ENCODE measurements around the gene MGRN1.

The MGRN1 gene

GRCh38 chr16:4593086-4593485 is 31.5 kb upstream of the MGRN1 start:
- H3K4me3 ChIP-seq (replicated peaks; ENCODE audit: insufficient read depth, low read length) = no peak overlapping the region
- DNase-seq (ENCODE audit: low read depth in 1 of 2, low spot score in 1 of 2) = no peak
- TF ChIP-seq, protein P1, sequence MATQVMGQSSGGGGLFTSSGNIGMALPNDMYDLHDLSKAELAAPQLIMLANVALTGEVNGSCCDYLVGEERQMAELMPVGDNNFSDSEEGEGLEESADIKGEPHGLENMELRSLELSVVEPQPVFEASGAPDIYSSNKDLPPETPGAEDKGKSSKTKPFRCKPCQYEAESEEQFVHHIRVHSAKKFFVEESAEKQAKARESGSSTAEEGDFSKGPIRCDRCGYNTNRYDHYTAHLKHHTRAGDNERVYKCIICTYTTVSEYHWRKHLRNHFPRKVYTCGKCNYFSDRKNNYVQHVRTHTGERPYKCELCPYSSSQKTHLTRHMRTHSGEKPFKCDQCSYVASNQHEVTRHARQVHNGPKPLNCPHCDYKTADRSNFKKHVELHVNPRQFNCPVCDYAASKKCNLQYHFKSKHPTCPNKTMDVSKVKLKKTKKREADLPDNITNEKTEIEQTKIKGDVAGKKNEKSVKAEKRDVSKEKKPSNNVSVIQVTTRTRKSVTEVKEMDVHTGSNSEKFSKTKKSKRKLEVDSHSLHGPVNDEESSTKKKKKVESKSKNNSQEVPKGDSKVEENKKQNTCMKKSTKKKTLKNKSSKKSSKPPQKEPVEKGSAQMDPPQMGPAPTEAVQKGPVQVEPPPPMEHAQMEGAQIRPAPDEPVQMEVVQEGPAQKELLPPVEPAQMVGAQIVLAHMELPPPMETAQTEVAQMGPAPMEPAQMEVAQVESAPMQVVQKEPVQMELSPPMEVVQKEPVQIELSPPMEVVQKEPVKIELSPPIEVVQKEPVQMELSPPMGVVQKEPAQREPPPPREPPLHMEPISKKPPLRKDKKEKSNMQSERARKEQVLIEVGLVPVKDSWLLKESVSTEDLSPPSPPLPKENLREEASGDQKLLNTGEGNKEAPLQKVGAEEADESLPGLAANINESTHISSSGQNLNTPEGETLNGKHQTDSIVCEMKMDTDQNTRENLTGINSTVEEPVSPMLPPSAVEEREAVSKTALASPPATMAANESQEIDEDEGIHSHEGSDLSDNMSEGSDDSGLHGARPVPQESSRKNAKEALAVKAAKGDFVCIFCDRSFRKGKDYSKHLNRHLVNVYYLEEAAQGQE (IDR thresholded peaks at IDR 0.05; ENCODE audit: insufficient replicate concordance, low read depth) = no peak
- TF ChIP-seq, protein P2, sequence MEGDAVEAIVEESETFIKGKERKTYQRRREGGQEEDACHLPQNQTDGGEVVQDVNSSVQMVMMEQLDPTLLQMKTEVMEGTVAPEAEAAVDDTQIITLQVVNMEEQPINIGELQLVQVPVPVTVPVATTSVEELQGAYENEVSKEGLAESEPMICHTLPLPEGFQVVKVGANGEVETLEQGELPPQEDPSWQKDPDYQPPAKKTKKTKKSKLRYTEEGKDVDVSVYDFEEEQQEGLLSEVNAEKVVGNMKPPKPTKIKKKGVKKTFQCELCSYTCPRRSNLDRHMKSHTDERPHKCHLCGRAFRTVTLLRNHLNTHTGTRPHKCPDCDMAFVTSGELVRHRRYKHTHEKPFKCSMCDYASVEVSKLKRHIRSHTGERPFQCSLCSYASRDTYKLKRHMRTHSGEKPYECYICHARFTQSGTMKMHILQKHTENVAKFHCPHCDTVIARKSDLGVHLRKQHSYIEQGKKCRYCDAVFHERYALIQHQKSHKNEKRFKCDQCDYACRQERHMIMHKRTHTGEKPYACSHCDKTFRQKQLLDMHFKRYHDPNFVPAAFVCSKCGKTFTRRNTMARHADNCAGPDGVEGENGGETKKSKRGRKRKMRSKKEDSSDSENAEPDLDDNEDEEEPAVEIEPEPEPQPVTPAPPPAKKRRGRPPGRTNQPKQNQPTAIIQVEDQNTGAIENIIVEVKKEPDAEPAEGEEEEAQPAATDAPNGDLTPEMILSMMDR (IDR thresholded peaks at IDR 0.05; ENCODE audit: insufficient read depth, low read length) = no peak
- TF ChIP-seq GABPA (IDR thresholded peaks at IDR 0.05; ENCODE audit: low read depth) = no peak
- TF ChIP-seq POLR2AphosphoS5 (IDR thresholded peaks at IDR 0.05; ENCODE audit: low read depth) = no peak
- TF ChIP-seq SPI1 (IDR thresholded peaks at IDR 0.05; ENCODE audit: borderline replicate concordance, low read depth) = no peak
- H3K27ac ChIP-seq (replicated peaks) = no peak overlapping the region
- no peaks in the 10 kb centered on the region for H3K27me3 ChIP-seq (ENCODE audit: insufficient read depth, poor library complexity, severe bottlenecking)

GRCh38 chr16:4594433-4595410 is 29.9 kb upstream of the MGRN1 start:
- no peak for DNase-seq (ENCODE audit: low read depth in 1 of 2, low spot score in 1 of 2)
- H3K4me3 ChIP-seq (replicated peaks; ENCODE audit: insufficient read depth, low read length) = no peak overlapping the region
- no peaks in the 10 kb centered on the region for H3K27me3 ChIP-seq (ENCODE audit: insufficient read depth, poor library complexity, severe bottlenecking)
- TF ChIP-seq GABPA (IDR thresholded peaks at IDR 0.05; ENCODE audit: low read depth) (no peak), SPI1 (IDR thresholded peaks at IDR 0.05; ENCODE audit: borderline replicate concordance, low read depth) (no peak), POLR2AphosphoS5 (IDR thresholded peaks at IDR 0.05; ENCODE audit: low read depth) (no peak)
- TF ChIP-seq, protein P1 (IDR thresholded peaks at IDR 0.05; ENCODE audit: insufficient replicate concordance, low read depth) = no peak
- TF ChIP-seq, protein P2 (IDR thresholded peaks at IDR 0.05; ENCODE audit: insufficient read depth, low read length) = no peak
- H3K27ac ChIP-seq (replicated peaks) = no peak overlapping the region

- H3K27ac ChIP-seq (replicated peaks) = no peak overlapping the region
- no peak overlapping the region for H3K4me3 ChIP-seq (replicated peaks; ENCODE audit: insufficient read depth, low read length)
These were observed 27.5 kb upstream of the MGRN1 start for GRCh38 chr16:4597174-4597573.

More at GRCh38 chr16:4597174-4597573, 27.5 kb upstream of the MGRN1 start:
- DNase-seq (ENCODE audit: low read depth in 1 of 2, low spot score in 1 of 2) = no peak
- no peaks in the 10 kb centered on the region for H3K27me3 ChIP-seq (ENCODE audit: insufficient read depth, poor library complexity, severe bottlenecking)
- TF ChIP-seq, protein P2 (IDR thresholded peaks at IDR 0.05; ENCODE audit: insufficient read depth, low read length) = no peak
- no peak for TF ChIP-seq SPI1 (IDR thresholded peaks at IDR 0.05; ENCODE audit: borderline replicate concordance, low read depth)
- TF ChIP-seq GABPA (IDR thresholded peaks at IDR 0.05; ENCODE audit: low read depth) = no peak
- TF ChIP-seq, protein P1 (IDR thresholded peaks at IDR 0.05; ENCODE audit: insufficient replicate concordance, low read depth) = no peak
- TF ChIP-seq POLR2AphosphoS5 (IDR thresholded peaks at IDR 0.05; ENCODE audit: low read depth) = no peak
